ENCODE results near the gene CD83. TPM values are rescaled to one million over a fixed set of nuclear protein-coding genes. Genes with fewer than 3 reads are reported as not detected.

CD83 gene
- total RNA-seq, 1 experiment from 2014 or later = 7.0 TPM

GRCh38 chr6:14113976-14114375 is 3.6 kb upstream of the CD83 start:
- Histone ChIP-seq H4K5ac (ENCODE audit: insufficient read length, low read depth, low read length) (no peak overlapping the region), H2AFZ (ENCODE audit: low read length) (no peak overlapping the region), H2BK5ac (ENCODE audit: insufficient read length, low read length) (no peak overlapping the region), H2AK5ac (ENCODE audit: insufficient read length, low read length) (no peak overlapping the region), H3K14ac (ENCODE audit: insufficient read depth, low read length) (no peak overlapping the region), H4K8ac (replicated peaks; ENCODE audit: insufficient read length, low read depth, low read length) (no peak overlapping the region), H3K4me1 (ENCODE audit: insufficient read depth, low read length) (peaks cover 4% of the 10 kb centered on the region; the same call in 1 of the 2 replicates), H4K20me1 (ENCODE audit: control insufficient read depth, insufficient read depth, insufficient read length) (no peaks in the 10 kb centered on the region), H3K27me3 (ENCODE audit: insufficient read depth, low read length) (no peaks in the 10 kb centered on the region; the same call in 1 of the 2 replicates), H3K79me2 (ENCODE audit: insufficient read depth, low read length) (no peaks in the 10 kb centered on the region), H3T11ph (ENCODE audit: low read length) (no peak overlapping the region), H3K79me1 (ENCODE audit: insufficient read depth, low read depth, low read length, poor library complexity, severe bottlenecking) (no peaks in the 10 kb centered on the region), H3K23ac (ENCODE audit: insufficient read length, low read depth, low read length) (no peak overlapping the region), H3K4me2 (ENCODE audit: insufficient read depth, insufficient read length, low read length) (no peak overlapping the region), H3K4ac (ENCODE audit: low read depth, low read length) (no peak overlapping the region), H3K27ac (ENCODE audit: insufficient read length, low read depth, low read length) (no peak overlapping the region), H3K18ac (ENCODE audit: insufficient read length, low read depth, low read length) (no peak overlapping the region), H3K56ac (ENCODE audit: insufficient read length, low read depth, low read length) (no peak overlapping the region), H2BK12ac (ENCODE audit: insufficient read length, low read depth, low read length) (no peak overlapping the region), H2BK15ac (ENCODE audit: low read depth, low read length) (no peak overlapping the region), H3K9ac (ENCODE audit: extremely low read depth, insufficient read length, low read length) (no peak overlapping the region), H3K23me2 (ENCODE audit: insufficient read length, low read depth, low read length, poor library complexity, severe bottlenecking) (peaks cover 11% of the 10 kb centered on the region), H2BK120ac (ENCODE audit: low read depth, low read length, poor library complexity, severe bottlenecking) (no peak overlapping the region), H4K91ac (ENCODE audit: insufficient read length, low read depth, low read length) (no peak overlapping the region), H2BK20ac (ENCODE audit: low read depth, low read length, poor library complexity, severe bottlenecking) (no peak overlapping the region), H3K9me3 (ENCODE audit: control insufficient read depth, low read depth, low read length) (no peaks in the 10 kb centered on the region)
- Mint-ChIP-seq H3K9me3 (no peaks in the 10 kb centered on the region), H3K27ac (no peak overlapping the region), H3K36me3 (ENCODE audit: insufficient read depth in 1 of 3, low read depth in 3 of 3) (no peaks in the 10 kb centered on the region), H3K4me3 (no peak overlapping the region), H3K4me1 (peaks cover 6 to 7% of the 10 kb centered on the region in 2 experiments), H3K27me3 (ENCODE audit: low read depth) (peaks cover 32% of the 10 kb centered on the region)
- no CpG with 5 or more reads among the region's 1 CpG for WGBS (ENCODE audit: extremely low coverage, insufficient read length, low lambda C conversion rate)
- DNase-seq = no peak
- no peak for TF ChIP-seq CTCF (conservative IDR thresholded peaks at IDR 0.05)
